Large intestine (tissue), 12 donors: ENCODE results near the gene TMEM205. TPM values are rescaled to one million over a fixed set of nuclear protein-coding genes. Genes with fewer than 3 reads are reported as not detected.

Source experiments
- DNase-seq, 2 donors: peaks; one replicate each; pipeline versions ENCODE4 v3.0.0 to v3.0.0-alpha.2; 2013
- H3K27ac ChIP-seq: one replicate; pipeline ENCODE4 v1.5.1; 2013; ENCODE audit warnings: low read length
- H3K27me3 ChIP-seq: 2 replicates; pipeline ENCODE4 v1.6.1; 2013; ENCODE audit warnings: low read length; ENCODE audit not compliant: control insufficient read depth, insufficient read depth
- H3K36me3 ChIP-seq: 2 replicates; pipeline ENCODE4 v1.6.1; 2013; ENCODE audit warnings: low read length; ENCODE audit not compliant: control insufficient read depth, insufficient read depth
- H3K4me1 ChIP-seq: one replicate; pipeline ENCODE4 v1.6.1; 2013; ENCODE audit warnings: low read length; ENCODE audit not compliant: control insufficient read depth, insufficient read depth
- H3K4me3 ChIP-seq: one replicate; pipeline ENCODE4 v1.5.1; 2013; ENCODE audit warnings: low read length
- H3K9me3 ChIP-seq: one replicate; pipeline ENCODE4 v1.6.1; 2013; ENCODE audit warnings: mild to moderate bottlenecking, low read depth, low read length, moderate library complexity; ENCODE audit not compliant: control insufficient read depth
- WGBS: methylation state at CpG from one replicate; pipeline ENCODE4 v1.1.5; 2013; ENCODE audit warnings: low lambda C conversion rate; ENCODE audit not compliant: insufficient coverage; 5-methylcytosine and 5-hydroxymethylcytosine counted together
- long read RNA-seq, 11 donors: transcript quantifications; one replicate each; lab custom pipeline, GENCODE V29; 2026
- polyA plus RNA-seq: library from polyadenylated mRNA; unstranded; fragments of 120-200 nt; gene quantifications from one replicate; pipeline ENCODE4 v1.2.1, GENCODE V29; 2013

TMEM205 gene
- polyA plus RNA-seq: 111 TPM
- long read RNA-seq, donor 1, transcript TMEM205-216 (4 exons, 792 nt): major isoform, 23 of 37 reads
- long read RNA-seq, donor 1, partial matches to known transcripts: 0 of 37 reads
- long read RNA-seq, donor 1, other reads (novel, unspliced or antisense): 0 of 37 reads
- long read RNA-seq, donor 2, transcript TMEM205-210 (4 exons, 840 nt): minor isoform, 7 of 96 reads
- long read RNA-seq, donor 2, transcript TMEM205-216 (4 exons, 792 nt): major isoform, 59 of 96 reads
- long read RNA-seq, donor 2, transcript TMEM205-203 (2 exons, 1,147 nt): minor isoform, 14 of 96 reads
- long read RNA-seq, donor 2, transcript TMEM205-201 (3 exons, 1,034 nt): minor isoform, 9 of 96 reads
- long read RNA-seq, donor 2, partial matches to known transcripts: 0 of 96 reads
- long read RNA-seq, donor 2, other reads (novel, unspliced or antisense): 0 of 96 reads
- long read RNA-seq, donor 3: 0 reads
- long read RNA-seq, donor 4, transcript TMEM205-216 (4 exons, 792 nt): major isoform, 9 of 13 reads
- long read RNA-seq, donor 4, partial matches to known transcripts: 0 of 13 reads
- long read RNA-seq, donor 4, other reads (novel, unspliced or antisense): 0 of 13 reads
- long read RNA-seq, donor 5, transcript TMEM205-203 (2 exons, 1,147 nt): minor isoform, 5 of 25 reads
- long read RNA-seq, donor 5, transcript TMEM205-216 (4 exons, 792 nt): major isoform, 14 of 25 reads
- long read RNA-seq, donor 5, partial matches to known transcripts: 0 of 25 reads
- long read RNA-seq, donor 5, other reads (novel, unspliced or antisense): 0 of 25 reads
- long read RNA-seq, donor 6, transcript TMEM205-201 (3 exons, 1,034 nt): minor isoform, 10 of 66 reads
- long read RNA-seq, donor 6, transcript TMEM205-203 (2 exons, 1,147 nt): minor isoform, 8 of 66 reads
- long read RNA-seq, donor 6, transcript TMEM205-210 (4 exons, 840 nt): minor isoform, 7 of 66 reads
- long read RNA-seq, donor 6, transcript TMEM205-216 (4 exons, 792 nt): major isoform, 31 of 66 reads
- long read RNA-seq, donor 6, partial matches to known transcripts: 0 of 66 reads
- long read RNA-seq, donor 6, other reads (novel, unspliced or antisense): 0 of 66 reads
- long read RNA-seq, donor 7, transcript TMEM205-203 (2 exons, 1,147 nt): minor isoform, 6 of 33 reads
- long read RNA-seq, donor 7, transcript TMEM205-216 (4 exons, 792 nt): major isoform, 12 of 33 reads
- long read RNA-seq, donor 7, transcript TMEM205-201 (3 exons, 1,034 nt): minor isoform, 7 of 33 reads
- long read RNA-seq, donor 7, partial matches to known transcripts: 0 of 33 reads
- long read RNA-seq, donor 7, other reads (novel, unspliced or antisense): 0 of 33 reads
- long read RNA-seq, donor 8, transcript TMEM205-203 (2 exons, 1,147 nt): minor isoform, 10 of 95 reads
- long read RNA-seq, donor 8, transcript TMEM205-210 (4 exons, 840 nt): minor isoform, 13 of 95 reads
- long read RNA-seq, donor 8, transcript TMEM205-216 (4 exons, 792 nt): major isoform, 56 of 95 reads
- long read RNA-seq, donor 8, transcript TMEM205-201 (3 exons, 1,034 nt): minor isoform, 7 of 95 reads
- long read RNA-seq, donor 8, partial matches to known transcripts: 0 of 95 reads
- long read RNA-seq, donor 8, other reads (novel, unspliced or antisense): 0 of 95 reads
- long read RNA-seq, donor 9, transcript TMEM205-201 (3 exons, 1,034 nt): minor isoform, 9 of 68 reads
- long read RNA-seq, donor 9, transcript TMEM205-210 (4 exons, 840 nt): minor isoform, 6 of 68 reads
- long read RNA-seq, donor 9, transcript TMEM205-216 (4 exons, 792 nt): major isoform, 35 of 68 reads
- long read RNA-seq, donor 9, transcript TMEM205-203 (2 exons, 1,147 nt): minor isoform, 7 of 68 reads
- long read RNA-seq, donor 9, partial matches to known transcripts: 5 of 68 reads
- long read RNA-seq, donor 9, other reads (novel, unspliced or antisense): 0 of 68 reads
- long read RNA-seq, donor 10, transcript TMEM205-210 (4 exons, 840 nt): minor isoform, 9 of 77 reads
- long read RNA-seq, donor 10, transcript TMEM205-216 (4 exons, 792 nt): major isoform, 48 of 77 reads
- long read RNA-seq, donor 10, transcript TMEM205-201 (3 exons, 1,034 nt): minor isoform, 10 of 77 reads
- long read RNA-seq, donor 10, partial matches to known transcripts: 0 of 77 reads
- long read RNA-seq, donor 10, other reads (novel, unspliced or antisense): 0 of 77 reads
- long read RNA-seq, donor 11, transcript TMEM205-216 (4 exons, 792 nt): major isoform, 34 of 53 reads
- long read RNA-seq, donor 11, transcript TMEM205-201 (3 exons, 1,034 nt): minor isoform, 8 of 53 reads
- long read RNA-seq, donor 11, transcript TMEM205-203 (2 exons, 1,147 nt): minor isoform, 5 of 53 reads
- long read RNA-seq, donor 11, partial matches to known transcripts: 0 of 53 reads
- long read RNA-seq, donor 11, other reads (novel, unspliced or antisense): 0 of 53 reads

DNA sequence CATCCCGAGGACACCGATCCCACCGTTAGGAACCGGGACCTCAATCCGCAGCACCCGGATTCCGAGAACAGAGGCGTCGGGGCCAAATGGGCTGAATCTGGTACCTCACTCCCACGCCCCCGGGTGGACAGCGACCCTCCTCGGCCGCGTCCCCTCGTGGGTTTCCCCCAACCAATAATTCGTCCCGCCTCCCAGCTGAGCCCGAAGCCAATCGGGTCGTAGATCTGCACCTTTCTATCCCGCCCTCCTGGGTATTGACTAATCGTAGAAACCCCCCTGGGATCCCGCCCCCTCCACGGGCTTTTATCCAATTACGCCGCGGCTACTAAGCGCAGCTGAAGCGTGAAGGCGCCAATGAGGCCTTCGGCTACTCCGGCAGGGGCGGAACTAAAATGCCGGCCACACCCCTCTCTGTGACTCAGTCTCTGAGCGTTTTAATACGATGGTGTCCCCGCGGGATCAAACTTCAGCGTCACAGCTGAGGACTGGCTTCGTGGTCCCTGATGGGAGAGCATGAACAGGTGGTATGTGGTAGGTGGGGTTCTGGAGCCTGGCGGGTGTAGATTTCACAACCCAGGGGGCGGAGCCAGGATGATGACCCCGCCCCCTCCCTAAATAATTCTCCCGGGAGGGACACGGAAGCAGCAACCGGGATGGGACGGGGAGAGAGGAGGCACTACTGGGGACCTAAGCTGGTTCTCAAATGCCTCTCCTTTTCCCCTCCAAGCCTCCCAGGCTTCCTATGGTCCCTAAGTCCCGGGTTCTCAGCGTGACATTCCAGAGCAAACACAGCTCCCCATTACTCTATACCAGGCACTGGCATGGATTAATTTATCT, at the start of gene TMEM205, which contains the start of gene CCDC159:
TMEM205 (minus strand) TSS at position 165 of the 837 bp plus-strand sequence. CDS start 649 bp downstream, outside the sequence.
CCDC159 (plus strand) TSS at position 416 of the 837 bp plus-strand sequence; CDS start at position 504, 88 bp downstream.
- no peaks in the 10 kb centered on the region for H3K27me3 ChIP-seq
- WGBS: no CpG with 5 or more reads among the region's 50 CpGs
- peaks cover 3% of the 10 kb centered on the region for H3K9me3 ChIP-seq
- peaks cover 28% of the 10 kb centered on the region for H3K4me1 ChIP-seq
- DNase-seq: peak; percentile 98 to 100
- peak within 1 kb of the TSS; percentile 83 for H3K27ac ChIP-seq
- H3K36me3 ChIP-seq: peaks cover 9% of the 10 kb centered on the region
- peak within 1 kb of the TSS; percentile 77 for H3K4me3 ChIP-seq

DNA sequence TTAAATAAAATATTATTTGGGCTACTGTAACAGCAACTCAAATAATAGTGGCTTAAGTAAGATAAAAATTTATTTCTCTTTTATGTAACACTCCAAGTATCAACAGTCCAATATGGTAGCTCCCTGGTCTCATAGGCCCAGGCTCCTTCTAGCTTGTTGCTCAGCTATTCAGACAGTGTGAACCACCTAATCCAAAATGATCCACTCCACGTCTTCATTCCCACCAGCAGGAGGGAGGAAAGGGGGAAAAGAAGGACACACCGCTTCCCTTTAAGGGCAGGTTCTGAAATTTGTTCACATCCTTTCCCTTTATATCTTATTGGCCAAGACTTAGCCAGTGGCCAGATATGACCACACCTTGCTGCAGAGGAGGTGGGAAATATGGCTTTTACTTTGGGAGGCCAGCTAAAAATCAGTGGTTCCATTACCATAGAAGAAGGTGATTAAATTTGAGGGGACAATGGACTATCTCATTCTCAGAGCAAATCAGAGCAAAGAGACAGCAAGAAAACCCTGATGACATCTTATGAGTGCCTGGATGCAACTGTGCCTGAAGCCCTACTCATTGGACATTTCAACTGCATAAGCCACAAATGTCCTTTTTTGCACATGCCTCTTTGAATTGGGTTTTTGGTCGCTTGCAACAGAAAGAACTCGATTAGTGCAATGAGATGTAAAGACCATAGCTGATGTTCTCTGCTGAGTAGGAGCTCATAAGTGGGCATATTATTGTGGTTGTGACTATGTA, 45.0 kb upstream of the TMEM205 start:
- Histone ChIP-seq H3K36me3 (no peaks in the 10 kb centered on the region), H3K27ac (no peak overlapping the region), H3K27me3 (peaks cover 2% of the 10 kb centered on the region), H3K4me3 (no peak overlapping the region), H3K9me3 (no peaks in the 10 kb centered on the region), H3K4me1 (no peaks in the 10 kb centered on the region)
- no peak for DNase-seq
- no CpG with 5 or more reads among the region's 4 CpGs for WGBS

DNA sequence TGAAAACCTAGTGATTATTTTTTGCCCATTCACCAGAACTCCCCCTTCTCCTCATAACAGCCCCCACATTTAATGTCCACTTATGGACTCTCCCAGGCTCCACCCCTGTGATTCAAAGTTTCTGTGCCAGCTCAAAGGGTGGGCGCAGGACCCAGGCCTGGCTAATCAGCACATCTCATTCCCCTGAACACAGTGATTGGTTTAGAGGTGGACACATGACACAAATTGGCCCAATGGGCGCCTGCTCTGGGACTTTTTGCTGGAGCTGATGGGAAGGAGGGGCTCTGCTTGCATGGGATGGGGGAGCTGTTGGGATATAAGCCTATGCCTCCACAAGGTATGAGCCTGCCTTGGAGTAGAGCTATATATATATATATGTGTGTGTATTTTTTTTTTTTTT, 44.3 kb upstream of the TMEM205 start:
- no peak overlapping the region for H3K4me3 ChIP-seq
- no peak overlapping the region for H3K27ac ChIP-seq
- no peaks in the 10 kb centered on the region for H3K4me1 ChIP-seq
- no CpG with 5 or more reads among the region's 2 CpGs for WGBS
- DNase-seq: no peak
- H3K27me3 ChIP-seq: peaks cover 2% of the 10 kb centered on the region
- H3K9me3 ChIP-seq: no peaks in the 10 kb centered on the region
- no peaks in the 10 kb centered on the region for H3K36me3 ChIP-seq

DNA sequence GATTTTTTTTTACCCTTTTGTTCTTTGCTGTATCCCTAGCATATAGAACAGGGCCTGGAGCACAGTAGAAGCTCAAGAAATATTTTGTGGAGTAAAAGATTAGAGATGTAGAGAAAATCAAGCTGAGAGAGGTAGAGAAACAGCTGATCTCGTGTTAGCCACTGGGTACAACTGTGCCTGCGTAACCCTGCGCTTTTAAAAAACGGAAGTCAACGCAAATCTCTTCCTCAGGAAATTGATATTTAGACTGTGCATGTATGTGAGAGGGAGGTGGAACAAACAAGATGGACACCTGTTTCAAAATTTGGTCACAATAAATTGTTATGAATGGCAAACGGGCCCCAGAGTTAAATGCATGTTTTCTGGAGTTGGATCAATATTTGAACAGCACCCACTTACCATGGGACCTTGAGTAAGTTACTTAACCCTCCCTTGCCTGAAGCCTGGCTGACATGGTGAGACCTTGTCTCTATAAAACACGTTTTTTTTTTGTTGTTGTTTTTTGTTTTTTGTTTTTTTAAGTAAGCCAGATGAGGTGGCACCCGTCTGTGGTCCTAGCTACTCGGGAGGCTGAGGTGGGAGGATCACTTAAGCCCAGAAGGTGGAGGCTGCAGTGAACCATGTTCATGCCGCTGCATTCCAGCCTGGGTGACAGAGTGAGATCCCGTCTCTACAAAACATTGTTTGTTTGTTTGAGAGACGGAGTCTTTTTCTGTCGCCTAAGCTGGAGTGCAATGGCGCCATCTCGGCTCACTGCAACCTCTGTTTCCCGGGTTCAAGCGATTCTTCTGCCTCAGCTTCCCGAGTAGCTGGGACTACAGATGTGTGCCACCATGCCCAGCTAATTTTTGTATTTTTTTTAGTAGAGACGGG, 41.3 kb upstream of the TMEM205 start:
- Histone ChIP-seq H3K27me3 (peaks cover 13% of the 10 kb centered on the region), H3K27ac (no peak overlapping the region), H3K4me3 (no peak overlapping the region), H3K9me3 (peaks cover 4% of the 10 kb centered on the region), H3K36me3 (no peaks in the 10 kb centered on the region), H3K4me1 (peaks cover 19% of the 10 kb centered on the region)
- no peak for DNase-seq
- 71% methylated on average over 3 of the region's 19 CpGs for WGBS

DNA sequence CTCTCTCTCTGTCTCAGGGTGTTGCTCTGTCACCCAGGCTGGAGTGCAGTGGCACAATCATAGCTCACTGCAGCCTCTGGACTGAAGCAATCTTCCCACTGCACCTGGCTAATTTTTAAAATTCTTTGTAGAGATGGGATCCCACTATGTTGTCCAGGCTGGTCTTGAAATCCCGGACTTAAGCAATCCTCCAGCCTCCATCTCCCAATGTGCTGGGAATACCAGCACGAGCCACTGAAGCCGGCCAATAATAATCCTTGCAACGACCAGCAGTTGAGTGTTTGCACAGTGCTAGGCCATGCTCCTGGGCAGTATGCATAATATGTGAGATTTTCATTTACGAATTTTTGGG, 38.7 kb upstream of the TMEM205 start:
- Histone ChIP-seq H3K4me1 (peaks cover 33% of the 10 kb centered on the region), H3K27ac (no peak overlapping the region), H3K36me3 (no peaks in the 10 kb centered on the region), H3K4me3 (no peak overlapping the region), H3K9me3 (peaks cover 4% of the 10 kb centered on the region), H3K27me3 (peaks cover 15% of the 10 kb centered on the region)
- DNase-seq: no peak
- WGBS: no CpG with 5 or more reads among the region's 5 CpGs

DNA sequence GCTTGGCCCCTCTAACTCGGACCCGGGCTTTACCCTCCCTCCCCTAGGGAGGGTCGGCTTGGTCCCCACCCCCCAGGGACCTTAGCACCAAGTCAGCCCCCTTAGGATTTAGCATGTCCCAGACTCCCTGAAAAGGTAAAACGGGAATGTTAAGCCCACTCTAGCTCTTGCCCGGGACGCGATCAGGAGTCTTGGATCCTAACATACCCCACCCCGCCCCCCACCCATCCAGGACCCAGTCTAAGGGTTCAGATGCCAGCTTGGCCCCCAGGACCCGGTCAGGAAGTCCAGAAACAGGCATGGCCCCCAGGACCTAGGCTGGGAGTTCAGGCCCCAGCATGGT, 37.6 kb upstream of the TMEM205 start:
- no CpG with 5 or more reads among the region's 9 CpGs for WGBS
- Histone ChIP-seq H3K36me3 (peaks cover under 1% of the 10 kb centered on the region), H3K9me3 (peaks cover 4% of the 10 kb centered on the region), H3K27me3 (peaks cover 15% of the 10 kb centered on the region), H3K4me3 (peak overlapping the region; percentile 79), H3K4me1 (peaks cover 33% of the 10 kb centered on the region), H3K27ac (peak overlapping the region; percentile 86)
- DNase-seq: no peak

DNA sequence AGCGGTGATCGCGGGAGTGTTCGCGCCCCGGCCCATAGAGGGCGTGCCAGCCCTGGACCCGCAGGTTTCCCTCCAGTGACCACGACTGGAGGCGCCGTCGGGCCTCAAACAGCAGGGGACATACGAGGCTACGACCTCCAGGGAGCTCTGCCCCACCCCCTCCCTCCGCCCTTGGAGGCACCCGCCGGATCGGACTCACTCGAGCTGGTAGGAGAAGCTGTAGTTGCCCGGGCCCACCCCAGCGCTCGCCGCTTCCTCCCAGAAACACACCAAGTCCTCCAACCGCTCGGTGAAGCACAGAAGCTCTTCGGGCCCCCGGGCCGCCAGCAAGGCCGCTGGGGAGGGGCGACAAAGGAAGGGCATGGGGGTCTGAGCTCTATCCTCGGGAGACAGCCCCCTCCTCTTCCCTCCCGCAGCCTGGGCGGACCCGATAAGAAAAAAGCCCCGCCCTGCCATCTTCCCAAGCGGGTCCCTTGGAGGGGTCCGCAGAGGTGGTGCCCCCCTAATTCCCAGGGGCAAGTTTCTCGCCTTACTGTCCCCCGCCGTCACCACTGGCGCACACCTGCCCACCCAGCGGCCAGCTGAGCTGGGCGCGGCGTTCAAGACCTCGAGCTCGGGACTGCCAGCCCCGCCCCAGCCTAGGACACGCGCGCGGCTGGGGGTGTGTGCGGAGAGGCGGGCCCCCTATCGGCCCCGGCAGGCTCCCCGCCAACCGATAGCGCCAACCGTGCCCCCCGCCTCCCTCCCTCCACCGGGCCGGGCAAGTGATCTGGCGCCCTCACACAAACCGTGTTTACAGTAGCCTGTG, 37.0 kb upstream of the TMEM205 start:
- Histone ChIP-seq H3K4me3 (peak overlapping the region; percentile 79), H3K27ac (peak overlapping the region; percentile 86), H3K4me1 (peaks cover 33% of the 10 kb centered on the region), H3K36me3 (peaks cover 5% of the 10 kb centered on the region), H3K27me3 (peaks cover 15% of the 10 kb centered on the region), H3K9me3 (peaks cover 4% of the 10 kb centered on the region)
- peak in 1 of 2 donors; percentile 80 for DNase-seq
- no CpG with 5 or more reads among the region's 65 CpGs for WGBS
